ENCODE data around the gene MTURN. TPM values are rescaled to one million over a fixed set of nuclear protein-coding genes. Genes with fewer than 3 reads are reported as not detected.

Gene MTURN
- total and polyA plus RNA-seq, 2 donors: 55.6 TPM

DNA sequence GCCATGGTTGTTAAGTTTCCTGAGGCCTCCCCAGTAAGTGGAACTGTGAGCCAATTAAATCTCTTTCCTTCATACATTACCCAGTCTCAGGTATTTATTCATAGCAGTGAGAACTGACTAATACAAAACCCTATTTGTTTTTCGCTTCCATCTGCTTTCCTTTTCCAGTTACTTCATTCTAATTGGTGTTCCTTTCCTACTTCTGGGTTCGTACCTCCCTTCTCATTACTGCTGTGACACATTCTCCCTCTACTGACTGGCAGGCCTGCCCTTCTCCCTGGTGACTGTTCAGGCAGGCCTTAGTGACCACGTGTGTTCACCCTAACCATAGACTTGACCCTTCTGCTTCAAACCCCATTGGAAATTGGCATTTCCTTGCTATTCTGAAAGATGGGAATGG is 37.7 kb downstream of the MTURN start:
- WGBS: 75% methylated on average over 3 of the region's 3 CpGs
- no peak for DNase-seq (ENCODE audit: extremely low spot score)
- Histone ChIP-seq H3K36me3 (ENCODE audit: insufficient read depth) (no peaks in the 10 kb centered on the region), H3K4me3 (ENCODE audit: low read depth, low read length) (no peak overlapping the region), H3K4me1 (ENCODE audit: insufficient read depth) (no peaks in the 10 kb centered on the region), H3K27ac (ENCODE audit: low read depth) (no peak overlapping the region)

DNA sequence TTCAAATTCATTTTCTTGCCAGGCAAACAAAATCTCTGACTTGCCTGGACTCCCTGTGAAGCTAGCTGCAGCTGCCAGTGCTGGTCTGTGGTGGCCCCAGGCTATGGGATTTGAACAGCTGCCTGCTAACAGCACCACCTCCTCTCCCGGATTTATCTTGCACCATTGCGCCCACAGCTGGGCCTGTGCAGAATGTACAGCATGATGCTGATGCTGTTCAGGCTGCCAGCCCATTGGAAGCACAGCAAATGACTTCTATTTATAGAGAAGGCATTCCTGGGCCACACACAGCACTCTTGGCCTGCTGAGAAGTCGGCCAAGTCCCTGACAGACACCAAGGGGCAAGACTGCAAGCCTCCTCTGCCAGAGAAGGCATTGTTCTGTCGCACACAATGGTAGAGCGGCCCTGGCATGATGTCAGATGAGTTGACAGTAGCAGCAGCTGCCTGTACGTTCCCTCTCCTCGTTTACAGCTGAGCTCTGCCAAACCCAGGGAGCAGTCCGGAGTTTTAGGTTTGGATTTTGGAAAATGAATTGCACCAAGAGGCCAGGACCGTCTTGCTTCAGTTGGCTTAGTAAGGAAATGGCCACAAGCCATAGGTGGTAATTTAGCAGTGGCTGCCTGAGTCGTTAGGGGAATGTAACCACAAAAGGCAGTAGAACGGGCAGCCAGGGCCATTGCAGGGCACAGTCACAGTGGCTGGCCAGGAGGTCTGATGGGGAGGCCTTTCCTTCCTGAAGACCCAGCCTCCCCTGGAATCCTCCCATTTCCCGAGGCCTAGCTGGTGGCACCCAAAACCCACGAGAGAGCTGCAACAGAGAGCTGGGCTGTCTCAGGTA is 38.5 kb downstream of the MTURN start:
- Histone ChIP-seq H3K27ac (ENCODE audit: low read depth) (no peak overlapping the region), H3K4me1 (ENCODE audit: insufficient read depth) (no peaks in the 10 kb centered on the region), H3K36me3 (ENCODE audit: insufficient read depth) (no peaks in the 10 kb centered on the region), H3K4me3 (ENCODE audit: low read depth, low read length) (no peak overlapping the region)
- no peak for DNase-seq (ENCODE audit: extremely low spot score)
- WGBS: 29% methylated on average over 13 of the region's 13 CpGs

DNA sequence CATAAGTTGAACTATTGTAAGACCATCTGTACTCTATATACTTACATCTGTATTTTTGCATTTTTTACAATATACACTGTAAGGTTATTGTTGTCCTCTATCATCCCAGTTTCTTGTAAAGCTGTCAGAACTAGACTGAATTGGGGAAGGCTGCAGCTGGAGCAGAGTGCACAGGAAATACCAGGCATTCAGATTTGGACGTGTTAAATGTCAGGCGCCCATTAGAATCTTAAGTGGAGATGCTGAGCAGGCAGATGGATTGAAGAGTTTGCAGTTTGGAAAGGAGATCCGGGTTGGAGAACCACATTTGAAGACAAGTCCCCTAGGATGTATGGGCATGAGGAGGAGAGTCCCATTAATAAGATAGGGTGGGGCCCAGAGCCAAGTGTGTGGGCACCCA is 40.4 kb downstream of the MTURN start:
- DNase-seq (ENCODE audit: extremely low spot score): no peak
- 28% methylated on average over 3 of the region's 3 CpGs for WGBS
- Histone ChIP-seq H3K4me1 (ENCODE audit: insufficient read depth) (no peaks in the 10 kb centered on the region), H3K4me3 (ENCODE audit: low read depth, low read length) (no peak overlapping the region), H3K27ac (ENCODE audit: low read depth) (no peak overlapping the region), H3K36me3 (ENCODE audit: insufficient read depth) (no peaks in the 10 kb centered on the region)

DNA sequence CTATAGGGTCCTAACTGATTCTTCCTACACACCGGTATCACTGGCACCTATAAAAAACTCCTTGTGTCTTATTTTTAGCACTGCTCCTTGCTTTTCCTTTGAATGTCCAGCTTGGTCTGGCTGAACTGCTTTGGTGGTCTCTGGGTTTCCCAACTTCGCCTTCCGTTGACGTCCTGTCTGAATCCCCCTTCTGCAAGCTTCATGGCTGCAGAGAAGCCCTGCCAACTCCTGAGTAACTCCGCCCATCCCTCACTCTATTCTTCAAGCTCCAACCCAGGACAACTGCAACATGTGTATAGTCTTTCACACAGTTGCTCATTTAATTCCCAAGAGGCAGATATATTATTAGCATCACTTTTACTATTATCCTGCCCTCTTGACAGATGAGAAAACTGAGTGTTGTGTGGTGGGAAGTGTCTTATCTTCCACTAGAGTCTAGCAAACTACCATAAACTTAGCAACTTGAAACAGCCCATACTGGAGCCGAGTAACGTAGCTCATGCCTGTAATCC is 40.9 kb downstream of the MTURN start:
- DNase-seq (ENCODE audit: extremely low spot score): no peak
- H3K27ac ChIP-seq (ENCODE audit: low read depth): no peak overlapping the region
- no peaks in the 10 kb centered on the region for H3K36me3 ChIP-seq (ENCODE audit: insufficient read depth)
- no peaks in the 10 kb centered on the region for H3K4me1 ChIP-seq (ENCODE audit: insufficient read depth)
- 59% methylated on average over 7 of the region's 7 CpGs for WGBS
- no peak overlapping the region for H3K4me3 ChIP-seq (ENCODE audit: low read depth, low read length)

DNA sequence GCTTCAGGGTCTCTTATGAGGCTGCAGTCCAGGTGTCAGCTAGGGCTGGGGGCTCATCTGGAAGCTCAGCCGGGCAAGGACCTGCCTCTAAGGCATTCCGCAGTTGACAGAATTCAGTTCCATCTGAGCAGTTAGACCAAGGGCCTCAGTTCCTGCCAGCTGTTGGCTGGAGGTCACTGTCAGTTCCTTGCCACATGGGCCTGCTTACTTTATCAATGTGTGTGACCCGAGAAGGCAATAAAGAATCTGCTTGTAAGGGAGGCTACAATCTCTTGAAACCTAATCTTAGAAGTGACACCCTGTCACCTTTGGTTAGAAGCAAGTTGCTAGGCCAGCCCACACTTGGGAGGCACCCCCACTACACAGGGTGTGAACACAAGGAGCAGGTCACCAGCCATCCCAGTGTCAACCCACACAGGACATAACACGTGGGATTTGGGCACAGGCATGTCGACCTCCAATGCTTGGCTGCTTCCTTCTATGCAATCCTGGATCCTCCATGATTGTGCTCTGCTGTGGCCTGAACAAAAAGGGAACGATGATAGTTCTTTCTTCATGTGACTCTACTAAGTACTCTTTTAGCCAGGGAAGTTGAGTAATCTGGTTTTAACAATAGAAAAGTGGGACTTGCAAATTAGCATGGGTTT is 41.8 kb downstream of the MTURN start:
- DNase-seq (ENCODE audit: extremely low spot score): no peak
- WGBS: 82% methylated on average over 6 of the region's 6 CpGs
- Histone ChIP-seq H3K4me1 (ENCODE audit: insufficient read depth) (no peaks in the 10 kb centered on the region), H3K36me3 (ENCODE audit: insufficient read depth) (no peaks in the 10 kb centered on the region), H3K27ac (ENCODE audit: low read depth) (no peak overlapping the region), H3K4me3 (ENCODE audit: low read depth, low read length) (no peak overlapping the region)

DNA sequence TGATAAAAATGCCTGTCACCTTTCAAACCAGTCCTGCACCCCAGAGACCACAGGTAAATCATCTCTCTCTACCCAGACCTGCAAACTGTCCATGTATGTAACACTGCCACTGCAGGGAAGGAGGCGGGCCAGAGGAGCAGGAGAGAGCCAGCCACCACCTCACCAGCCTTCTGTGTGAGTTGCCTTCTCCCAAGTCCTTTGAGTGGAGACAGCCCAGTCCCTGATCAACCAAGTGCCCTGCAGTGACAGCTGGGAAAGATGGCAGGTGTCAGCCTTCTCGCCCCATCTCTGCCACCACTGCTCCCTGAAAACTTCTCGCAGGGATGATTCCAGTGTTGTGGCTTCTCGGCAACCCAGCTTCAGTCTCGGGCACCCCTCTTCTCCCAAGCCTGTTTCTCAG is 42.4 kb downstream of the MTURN start:
- Histone ChIP-seq H3K36me3 (ENCODE audit: insufficient read depth) (no peaks in the 10 kb centered on the region), H3K27ac (ENCODE audit: low read depth) (no peak overlapping the region), H3K4me3 (ENCODE audit: low read depth, low read length) (no peak overlapping the region), H3K4me1 (ENCODE audit: insufficient read depth) (no peaks in the 10 kb centered on the region)
- WGBS: 96% methylated on average over 5 of the region's 5 CpGs
- DNase-seq (ENCODE audit: extremely low spot score): no peak

DNA sequence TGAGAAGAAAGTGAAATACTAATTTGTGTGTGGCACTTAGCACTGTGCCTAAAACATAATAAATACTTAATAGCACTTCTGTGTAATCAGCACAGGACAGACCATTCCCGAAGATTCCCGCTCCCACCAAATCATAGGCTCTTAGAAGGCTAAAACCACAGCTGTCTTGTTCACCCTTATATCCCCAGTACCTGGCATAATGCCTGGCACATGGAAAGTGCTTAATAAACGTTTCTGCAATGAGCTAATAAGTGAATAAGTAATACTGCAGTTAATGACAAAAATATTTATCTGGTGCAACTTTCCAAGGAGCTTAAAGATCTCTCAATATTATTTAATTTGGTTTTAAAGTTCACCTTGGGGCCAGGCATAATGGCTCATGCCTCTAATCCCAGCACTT is 43.2 kb downstream of the MTURN start:
- 57% methylated on average over 3 of the region's 3 CpGs for WGBS
- H3K4me1 ChIP-seq (ENCODE audit: insufficient read depth): no peaks in the 10 kb centered on the region
- no peak for DNase-seq (ENCODE audit: extremely low spot score)
- no peaks in the 10 kb centered on the region for H3K36me3 ChIP-seq (ENCODE audit: insufficient read depth)
- H3K27ac ChIP-seq (ENCODE audit: low read depth): no peak overlapping the region
- no peak overlapping the region for H3K4me3 ChIP-seq (ENCODE audit: low read depth, low read length)

DNA sequence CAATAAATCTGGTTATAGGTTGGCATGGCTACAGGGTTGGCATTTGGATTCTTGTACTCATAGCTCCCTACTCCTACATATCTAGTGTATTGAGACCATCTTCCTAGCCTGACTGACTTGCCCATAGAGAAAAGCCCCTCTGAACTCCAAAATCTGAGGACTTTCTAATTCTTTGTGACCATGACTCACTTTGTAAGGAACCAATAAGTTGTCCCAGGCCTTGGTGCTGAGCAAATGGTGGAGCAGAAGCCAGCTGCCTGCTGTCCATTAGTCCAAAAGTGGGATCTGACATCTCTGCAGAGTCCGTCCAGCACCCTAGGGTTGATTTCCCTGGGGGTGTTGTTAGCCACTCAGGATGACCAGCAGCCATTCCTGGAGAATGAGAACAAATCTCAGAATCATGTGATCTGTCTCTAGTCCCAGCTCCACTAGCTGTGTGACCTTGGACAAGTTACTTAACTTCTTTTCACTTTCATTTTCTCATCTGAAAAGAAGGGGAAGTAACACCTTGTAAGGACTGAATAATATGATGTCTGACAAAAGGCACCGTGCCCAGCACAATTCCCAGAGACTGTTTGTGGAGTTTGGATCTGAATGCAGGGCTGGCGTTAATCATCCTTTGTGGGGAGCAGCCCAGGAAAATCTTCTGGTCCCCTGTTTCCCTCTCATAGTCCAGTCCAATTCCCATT is 44.1 kb downstream of the MTURN start:
- H3K4me3 ChIP-seq (ENCODE audit: low read depth, low read length): no peak overlapping the region
- no peaks in the 10 kb centered on the region for H3K4me1 ChIP-seq (ENCODE audit: insufficient read depth)
- no peaks in the 10 kb centered on the region for H3K36me3 ChIP-seq (ENCODE audit: insufficient read depth)
- 78% methylated on average over 3 of the region's 3 CpGs for WGBS
- DNase-seq (ENCODE audit: extremely low spot score): no peak
- H3K27ac ChIP-seq (ENCODE audit: low read depth): no peak overlapping the region

DNA sequence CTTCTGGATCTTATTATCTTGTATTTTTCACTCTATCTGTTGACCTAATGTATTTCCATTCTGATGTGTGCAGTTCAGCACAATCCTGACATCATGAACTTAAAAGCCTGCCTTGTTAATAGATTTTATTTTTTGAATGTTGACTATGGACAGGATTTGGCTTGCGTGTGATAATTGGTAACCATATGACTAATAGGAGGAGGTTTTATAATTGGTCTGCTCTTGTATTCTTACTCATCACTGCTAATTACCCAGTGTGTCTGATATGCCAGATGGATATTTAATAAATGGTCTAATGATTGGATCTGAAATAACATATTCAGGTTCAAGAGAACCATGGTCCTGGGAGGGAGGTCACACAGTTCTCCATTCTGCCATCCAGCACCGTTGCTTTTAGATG is 45.9 kb downstream of the MTURN start:
- Histone ChIP-seq H3K36me3 (ENCODE audit: insufficient read depth) (no peaks in the 10 kb centered on the region), H3K4me1 (ENCODE audit: insufficient read depth) (no peaks in the 10 kb centered on the region), H3K27ac (ENCODE audit: low read depth) (no peak overlapping the region), H3K4me3 (ENCODE audit: low read depth, low read length) (no peak overlapping the region)
- WGBS: 93% methylated on average over 2 of the region's 2 CpGs
- DNase-seq (ENCODE audit: extremely low spot score): no peak

DNA sequence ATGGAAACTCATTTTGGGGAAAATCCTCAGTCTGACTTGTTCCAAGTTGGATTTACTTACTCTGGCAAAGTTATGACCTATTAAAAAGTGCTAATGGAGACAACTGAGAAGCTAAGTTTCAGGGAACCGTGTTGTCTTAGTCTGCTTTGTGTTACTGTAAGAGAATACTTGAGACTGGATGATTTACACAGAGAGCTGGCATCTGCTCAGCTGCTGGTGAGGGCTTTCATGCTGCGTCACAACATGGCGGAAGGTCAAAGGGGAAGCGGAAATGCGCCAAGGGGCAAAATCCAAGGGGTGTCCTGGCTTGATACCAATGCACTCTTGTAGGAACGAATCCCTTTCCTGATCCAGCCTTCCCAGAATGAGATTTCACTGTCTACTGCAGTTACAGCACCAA is 46.4 kb downstream of the MTURN start:
- Histone ChIP-seq H3K36me3 (ENCODE audit: insufficient read depth) (no peaks in the 10 kb centered on the region), H3K4me1 (ENCODE audit: insufficient read depth) (no peaks in the 10 kb centered on the region), H3K27ac (ENCODE audit: low read depth) (no peak overlapping the region), H3K4me3 (ENCODE audit: low read depth, low read length) (no peak overlapping the region)
- WGBS: 82% methylated on average over 6 of the region's 6 CpGs
- no peak for DNase-seq (ENCODE audit: extremely low spot score)

DNA sequence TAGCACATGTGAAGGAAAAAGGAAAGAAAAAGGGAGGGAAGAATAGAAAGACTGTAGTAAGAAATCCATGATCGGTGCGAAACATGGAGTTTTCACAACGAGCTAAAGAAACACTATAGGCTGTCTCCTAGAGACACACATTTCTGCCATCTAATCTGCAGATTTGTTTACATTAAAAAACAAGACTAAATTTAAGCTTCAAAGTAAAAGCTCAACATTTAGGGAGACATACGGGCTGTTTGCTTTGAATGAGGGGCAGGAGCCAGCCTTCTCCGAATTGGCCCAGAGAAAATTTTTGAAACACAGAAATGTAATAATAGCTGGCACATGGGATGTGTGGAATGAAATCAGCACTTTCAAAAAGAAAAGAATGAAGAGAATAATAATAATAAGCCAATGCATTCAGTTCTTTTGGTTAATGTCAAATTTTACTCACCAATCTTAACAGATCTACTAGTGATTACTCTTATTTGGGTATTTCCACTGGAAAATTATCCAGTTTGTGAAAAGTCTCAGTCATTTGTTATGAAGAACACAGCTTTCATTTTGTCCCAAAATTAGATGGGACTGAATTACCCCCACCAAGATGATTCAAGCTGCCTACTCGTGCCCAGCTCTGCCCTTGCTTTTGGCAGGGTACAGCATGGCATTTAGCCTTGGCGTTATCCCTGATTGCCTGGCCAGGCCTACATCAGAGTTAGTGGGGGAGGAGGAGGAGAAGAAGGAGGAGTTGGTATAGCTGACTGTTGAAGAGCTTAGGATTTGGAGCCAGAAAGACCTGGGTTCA is 47.1 kb downstream of the MTURN start:
- no peak overlapping the region for H3K27ac ChIP-seq (ENCODE audit: low read depth)

DNA sequence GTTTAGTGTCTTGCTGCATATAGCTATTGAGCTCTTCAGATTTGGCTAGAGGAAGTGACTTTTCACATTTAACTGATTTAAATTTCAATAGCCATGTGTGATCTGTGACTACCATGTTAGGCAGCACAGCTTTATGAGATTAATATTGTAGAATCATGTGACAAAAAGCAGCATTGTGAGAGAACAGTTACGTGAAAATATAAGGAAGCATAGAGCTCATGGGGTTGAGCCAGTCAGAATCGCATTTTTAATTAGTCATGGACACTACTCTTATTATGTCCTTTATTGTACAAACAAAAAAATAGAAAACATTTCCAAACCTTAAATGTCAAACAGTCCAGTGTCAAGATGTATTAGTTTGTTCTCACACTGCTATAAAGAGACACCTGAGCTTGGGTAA is 48.0 kb downstream of the MTURN start:
- DNase-seq (ENCODE audit: extremely low spot score): no peak
- Histone ChIP-seq H3K27ac (ENCODE audit: low read depth) (no peak overlapping the region), H3K4me1 (ENCODE audit: insufficient read depth) (no peaks in the 10 kb centered on the region), H3K36me3 (ENCODE audit: insufficient read depth) (no peaks in the 10 kb centered on the region), H3K4me3 (ENCODE audit: low read depth, low read length) (no peak overlapping the region)
- 92% methylated on average over 2 of the region's 2 CpGs for whole genome bisulfite sequencing

More for the DNA sequence above, 47.1 kb downstream of the MTURN start:
- no peak for DNase-seq (ENCODE audit: extremely low spot score)
- no peak overlapping the region for H3K4me3 ChIP-seq (ENCODE audit: low read depth, low read length)
- no peaks in the 10 kb centered on the region for H3K36me3 ChIP-seq (ENCODE audit: insufficient read depth)
- H3K4me1 ChIP-seq (ENCODE audit: insufficient read depth): no peaks in the 10 kb centered on the region
- 79% methylated on average over 7 of the region's 7 CpGs for WGBS

DNA sequence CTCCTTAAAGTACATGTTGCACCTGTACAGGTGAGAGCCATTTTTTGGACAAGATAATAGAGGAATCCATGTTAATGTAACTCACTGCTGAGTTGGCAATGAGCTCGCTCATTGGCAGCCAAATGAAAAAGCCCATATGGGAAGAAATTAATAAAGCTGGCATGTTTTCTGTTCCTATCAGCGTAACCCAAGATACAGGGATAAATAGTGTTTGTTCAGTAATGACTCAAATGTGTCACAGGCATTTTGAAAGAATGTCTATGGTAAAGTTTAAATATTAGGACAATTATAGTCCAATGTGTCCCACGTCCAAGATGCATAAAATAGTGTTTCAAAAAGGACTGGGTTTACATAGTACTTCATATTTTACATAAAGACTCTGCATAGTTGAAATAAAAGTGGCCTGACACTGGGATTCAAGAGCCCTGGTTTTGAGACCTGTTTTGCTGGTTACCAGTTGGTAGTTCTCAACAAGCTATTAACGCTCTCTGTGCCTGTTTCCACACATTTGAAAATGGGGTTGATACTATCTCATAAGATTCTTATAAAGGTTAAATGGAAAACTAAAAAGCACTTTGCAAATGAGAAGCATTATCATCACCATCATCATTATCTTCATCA is 49.1 kb downstream of the MTURN start:
- DNase-seq (ENCODE audit: extremely low spot score): no peak
- Histone ChIP-seq H3K4me3 (ENCODE audit: low read depth, low read length) (no peak overlapping the region), H3K27ac (ENCODE audit: low read depth) (no peak overlapping the region), H3K4me1 (ENCODE audit: insufficient read depth) (no peaks in the 10 kb centered on the region), H3K36me3 (ENCODE audit: insufficient read depth) (no peaks in the 10 kb centered on the region)
- 81% methylated on average over 4 of the region's 4 CpGs for WGBS
